Kidney epithelial cell (primary cell): Measurements from ENCODE around the gene UROC1. TPM values are rescaled to one million over a fixed set of nuclear protein-coding genes. Genes with fewer than 3 reads are reported as not detected.

ENCODE experiments used
- DNase-seq: peaks from one replicate; pipeline ENCODE4 v3.0.0-alpha.2; 2010; ENCODE audit warnings: low read depth
- H3K27me3 ChIP-seq: 2 replicates; pipeline ENCODE4 v1.6.0; 2011; ENCODE audit warnings: low read length; ENCODE audit not compliant: control insufficient read depth, insufficient read depth
- H3K36me3 ChIP-seq: 2 replicates; pipeline ENCODE4 v1.5.1; 2011; ENCODE audit warnings: low read length; ENCODE audit not compliant: control insufficient read depth, insufficient read depth
- H3K4me3 ChIP-seq: 2 replicates; pipeline ENCODE4 v1.5.1; 2011; ENCODE audit warnings: low read depth, mild to moderate bottlenecking, control low read depth, low read length
- total RNA-seq: library from RNA; depleted of rRNA; stranded (reverse); fragments of >200 nt; gene quantifications from 2 replicates; pipeline ENCODE4 v1.2.3, GENCODE V29; 2015
- TF ChIP-seq, protein P1 (sequence below): IDR thresholded peaks from 2 replicates; pipeline ENCODE4 v1.5.1; 2011; ENCODE audit warnings: mild to moderate bottlenecking, moderate library complexity, low read length, control low read depth, inconsistent platforms; ENCODE audit not compliant: insufficient read depth, poor library complexity, severe bottlenecking

UROC1 gene
- total RNA-seq, 1 donor from 2014 or later, result not detected

DNA sequence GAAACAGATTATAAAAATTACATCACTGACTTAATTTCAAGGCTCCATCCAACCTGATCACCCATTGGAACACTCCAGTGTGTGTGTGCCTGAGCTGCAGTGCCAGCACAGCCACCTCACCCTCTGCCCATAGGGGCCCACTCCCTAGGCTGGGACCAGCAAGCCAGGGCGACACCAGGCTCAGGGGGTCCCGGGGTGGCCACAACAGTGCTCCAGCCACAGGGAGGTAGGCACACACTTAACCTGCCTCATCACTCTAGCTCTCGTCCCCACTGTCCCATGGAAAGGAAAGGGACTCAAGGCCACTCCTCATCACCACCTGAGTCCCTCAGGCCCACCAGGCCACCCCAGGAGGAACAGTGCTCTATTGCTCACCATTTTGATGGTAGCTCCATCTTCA is 66.8 kb downstream of the UROC1 start:
- TF ChIP-seq, protein P1, sequence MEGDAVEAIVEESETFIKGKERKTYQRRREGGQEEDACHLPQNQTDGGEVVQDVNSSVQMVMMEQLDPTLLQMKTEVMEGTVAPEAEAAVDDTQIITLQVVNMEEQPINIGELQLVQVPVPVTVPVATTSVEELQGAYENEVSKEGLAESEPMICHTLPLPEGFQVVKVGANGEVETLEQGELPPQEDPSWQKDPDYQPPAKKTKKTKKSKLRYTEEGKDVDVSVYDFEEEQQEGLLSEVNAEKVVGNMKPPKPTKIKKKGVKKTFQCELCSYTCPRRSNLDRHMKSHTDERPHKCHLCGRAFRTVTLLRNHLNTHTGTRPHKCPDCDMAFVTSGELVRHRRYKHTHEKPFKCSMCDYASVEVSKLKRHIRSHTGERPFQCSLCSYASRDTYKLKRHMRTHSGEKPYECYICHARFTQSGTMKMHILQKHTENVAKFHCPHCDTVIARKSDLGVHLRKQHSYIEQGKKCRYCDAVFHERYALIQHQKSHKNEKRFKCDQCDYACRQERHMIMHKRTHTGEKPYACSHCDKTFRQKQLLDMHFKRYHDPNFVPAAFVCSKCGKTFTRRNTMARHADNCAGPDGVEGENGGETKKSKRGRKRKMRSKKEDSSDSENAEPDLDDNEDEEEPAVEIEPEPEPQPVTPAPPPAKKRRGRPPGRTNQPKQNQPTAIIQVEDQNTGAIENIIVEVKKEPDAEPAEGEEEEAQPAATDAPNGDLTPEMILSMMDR, result no peak
- no peaks in the 10 kb centered on the region for H3K27me3 ChIP-seq
- DNase-seq, result no peak
- H3K36me3 ChIP-seq, result no peaks in the 10 kb centered on the region
- H3K4me3 ChIP-seq, result no peak overlapping the region

DNA sequence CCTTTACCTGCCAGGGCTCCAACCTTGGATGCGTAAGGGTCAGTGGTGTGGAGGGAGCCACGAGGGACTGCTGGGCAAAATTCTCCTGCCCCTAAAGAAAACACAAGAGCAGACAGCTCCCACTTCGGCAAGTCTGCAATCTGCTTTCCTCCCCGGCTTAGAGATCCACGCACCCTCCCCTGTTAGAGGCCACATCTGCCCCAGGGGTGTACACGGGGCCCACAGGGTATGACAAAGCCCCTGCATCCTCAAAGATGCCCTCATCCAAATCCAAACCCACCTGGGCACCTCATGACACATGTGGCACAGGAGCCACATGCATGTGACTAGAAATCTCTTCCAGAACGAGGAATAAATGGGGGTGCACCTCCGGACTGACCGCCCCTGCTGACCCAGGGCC is 67.4 kb downstream of the UROC1 start:
- Histone ChIP-seq H3K27me3 (no peaks in the 10 kb centered on the region), H3K36me3 (no peaks in the 10 kb centered on the region), H3K4me3 (no peak overlapping the region)
- no peak for DNase-seq
- TF ChIP-seq, protein P1, result no peak

DNA sequence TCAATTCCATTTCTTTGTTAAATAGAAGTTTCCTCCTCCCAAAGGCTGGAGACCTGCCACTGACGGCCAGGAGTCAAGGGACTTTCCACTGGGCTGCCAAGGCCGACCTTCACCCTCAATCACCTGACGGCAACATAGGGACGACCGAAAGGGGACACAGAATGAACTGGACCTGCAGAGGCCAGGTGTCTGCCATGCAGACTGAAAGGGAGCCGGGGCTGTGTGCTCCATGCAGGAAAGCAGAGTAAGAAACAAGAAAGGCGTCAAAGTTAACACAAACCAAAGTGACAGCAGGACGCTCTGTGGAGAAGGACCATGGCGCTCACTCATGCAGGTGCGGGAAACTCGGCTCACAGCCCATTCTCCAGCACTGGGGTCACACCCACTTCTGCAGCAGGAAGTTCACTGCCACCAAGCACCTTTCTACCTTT is 67.9 kb downstream of the UROC1 start:
- Histone ChIP-seq H3K27me3 (no peaks in the 10 kb centered on the region), H3K4me3 (no peak overlapping the region), H3K36me3 (no peaks in the 10 kb centered on the region)
- no peak for DNase-seq
- TF ChIP-seq, protein P1, result no peak

DNA sequence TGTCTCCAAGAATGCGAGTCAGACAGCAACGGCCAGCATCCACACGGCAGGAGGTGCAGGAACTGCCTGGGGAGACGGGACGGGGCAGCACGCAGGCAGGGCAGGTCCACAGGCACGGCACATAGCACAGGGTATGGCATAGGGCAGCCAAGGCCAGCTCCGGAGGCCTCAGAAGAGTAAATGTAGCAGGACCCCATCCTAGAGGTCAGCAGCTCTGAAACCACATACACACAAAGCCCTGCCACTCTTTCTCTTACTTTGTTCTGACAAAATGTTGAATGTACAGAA is 68.7 kb downstream of the UROC1 start:
- H3K27me3 ChIP-seq, result no peaks in the 10 kb centered on the region
- no peak for DNase-seq
- no peaks in the 10 kb centered on the region for H3K36me3 ChIP-seq
- TF ChIP-seq, protein P1, result no peak
- H3K4me3 ChIP-seq, result no peak overlapping the region

DNA sequence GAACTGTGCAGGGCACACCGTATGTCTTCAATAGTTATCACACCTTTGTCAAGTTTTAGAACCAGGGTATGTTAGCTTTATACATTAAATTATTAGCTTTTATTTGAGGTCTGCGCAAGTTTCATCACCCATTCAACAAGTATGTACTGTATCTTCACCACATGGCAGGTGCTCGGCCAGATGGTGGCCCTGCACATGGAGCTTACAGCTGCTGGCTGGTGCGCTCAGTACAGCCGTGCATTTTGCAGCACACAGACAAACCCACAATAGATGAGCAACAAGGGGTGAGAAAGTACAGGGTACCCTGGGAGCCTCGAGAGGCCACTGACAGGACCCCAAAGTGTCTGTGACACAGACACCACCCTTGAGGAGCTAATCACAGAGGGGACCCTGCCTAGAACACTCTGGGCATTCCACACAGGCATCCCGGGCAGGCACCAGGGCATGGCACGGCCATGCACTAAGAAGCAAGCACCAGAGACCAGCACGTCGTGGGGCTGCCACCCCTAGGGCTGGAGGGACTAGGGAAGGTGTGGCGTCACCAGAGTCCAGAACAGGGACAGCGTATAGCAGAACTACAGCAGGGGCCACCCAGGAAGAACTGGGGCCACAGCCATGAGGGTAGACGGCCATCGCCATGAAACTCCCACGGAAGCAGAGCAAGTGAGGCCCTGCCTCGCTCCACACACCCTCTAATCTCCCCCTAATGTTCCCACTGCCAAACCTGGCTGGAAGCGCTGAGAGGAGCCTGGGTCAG is 69.3 kb downstream of the UROC1 start:
- TF ChIP-seq, protein P1, result no peak
- DNase-seq, result no peak
- Histone ChIP-seq H3K36me3 (no peaks in the 10 kb centered on the region), H3K27me3 (no peaks in the 10 kb centered on the region), H3K4me3 (no peak overlapping the region)
